GM18502 (cell line): Measurements from ENCODE around the gene DAPK2.
"Not testable (repeated sequence)": the region's sequence is repeated elsewhere in the genome, so short reads cannot be mapped to it uniquely, and the experiment has no call there.

Experiments used
- ATAC-seq: cut with Tn5 transposase; IDR thresholded peaks from one replicate; pipeline ENCODE4 v1.9.1; 2021; ENCODE audit warnings: mild to moderate bottlenecking; ENCODE audit not compliant: unreplicated experiment, poor library complexity

DAPK2 gene

GRCh38 chr15:63902671-63903035 lies 143.6 kb downstream of the DAPK2 start:
- ATAC-seq, result no peak

- ATAC-seq, result no peak
Observed at GRCh38 chr15:63901912-63902670, 144.2 kb downstream of the DAPK2 start.

GRCh38 chr15:63900306-63900705 lies 146.0 kb downstream of the DAPK2 start:
- ATAC-seq, result no peak

- not testable (repeated sequence) for ATAC-seq
Observed at GRCh38 chr15:63899606-63900005, 146.7 kb downstream of the DAPK2 start.

- no peak for ATAC-seq
Observed at GRCh38 chr15:63899193-63899592, 147.1 kb downstream of the DAPK2 start.

GRCh38 chr15:63896336-63897115 lies 149.8 kb downstream of the DAPK2 start:
- peak; percentile 72 for ATAC-seq

GRCh38 chr15:63895787-63896218 lies 150.5 kb downstream of the DAPK2 start:
- ATAC-seq, result no peak

GRCh38 chr15:63895194-63895593 lies 151.1 kb downstream of the DAPK2 start:
- ATAC-seq, result no peak

GRCh38 chr15:63894662-63894949 lies 151.7 kb downstream of the DAPK2 start:
- no peak for ATAC-seq

- ATAC-seq, result no peak
Observed at GRCh38 chr15:63893866-63894661, 152.2 kb downstream of the DAPK2 start.

GRCh38 chr15:63892794-63893441 lies 153.4 kb downstream of the DAPK2 start:
- ATAC-seq, result peak; percentile 44

GRCh38 chr15:63891768-63892133 lies 154.5 kb downstream of the DAPK2 start:
- ATAC-seq, result no peak

- ATAC-seq, result no peak
Observed at GRCh38 chr15:63891079-63891767, 155.1 kb downstream of the DAPK2 start.

GRCh38 chr15:63890617-63891016 lies 155.7 kb downstream of the DAPK2 start:
- no peak for ATAC-seq

- ATAC-seq, result no peak
Observed at GRCh38 chr15:63889831-63890230, 156.5 kb downstream of the DAPK2 start.

GRCh38 chr15:63888823-63889222 lies 157.5 kb downstream of the DAPK2 start:
- no peak for ATAC-seq

GRCh38 chr15:63888146-63888545 lies 158.1 kb downstream of the DAPK2 start:
- no peak for ATAC-seq

GRCh38 chr15:63887630-63888029 lies 158.7 kb downstream of the DAPK2 start:
- ATAC-seq, result no peak

GRCh38 chr15:63884953-63885352 lies 161.3 kb downstream of the DAPK2 start:
- no peak for ATAC-seq

- no peak for ATAC-seq
Observed at GRCh38 chr15:63881431-63881830, 164.9 kb downstream of the DAPK2 start.
